ENCODE data around the gene APOBEC3F. TPM values are rescaled to one million over a fixed set of nuclear protein-coding genes. Genes with fewer than 3 reads are reported as not detected.
"Not testable (repeated sequence)": the region's sequence is repeated elsewhere in the genome, so short reads cannot be mapped to it uniquely, and the experiment has no call there.

APOBEC3F gene
- total and polyA plus RNA-seq, 5 donors = 5.1 to 14.9 (median 11.7) TPM

DNA sequence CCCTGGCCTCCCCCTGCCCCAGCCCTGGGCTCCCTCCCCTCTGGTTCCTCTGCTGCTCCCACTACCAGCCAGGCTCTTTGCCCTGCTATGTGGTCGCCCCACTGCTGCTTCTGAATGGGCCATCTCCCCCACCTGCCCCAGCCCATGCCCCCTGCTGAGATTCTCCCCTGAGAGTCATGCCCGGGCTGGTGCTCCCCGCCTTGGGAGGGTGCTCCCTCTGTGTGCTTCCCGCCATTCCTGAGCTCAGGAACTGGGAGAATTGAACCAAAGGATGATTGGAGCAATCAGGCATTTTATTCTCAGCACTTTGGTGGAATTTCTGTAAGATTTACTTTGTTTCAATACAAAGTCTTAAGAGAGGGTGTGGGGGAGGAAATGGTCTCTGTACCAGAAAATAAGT is 12.9 kb upstream of the APOBEC3F start:
- 91% methylated on average over 4 of the region's 4 CpGs for WGBS
- H3K4me3 ChIP-seq (ENCODE audit: low read length) = no peak overlapping the region
- ATAC-seq = no peak

DNA sequence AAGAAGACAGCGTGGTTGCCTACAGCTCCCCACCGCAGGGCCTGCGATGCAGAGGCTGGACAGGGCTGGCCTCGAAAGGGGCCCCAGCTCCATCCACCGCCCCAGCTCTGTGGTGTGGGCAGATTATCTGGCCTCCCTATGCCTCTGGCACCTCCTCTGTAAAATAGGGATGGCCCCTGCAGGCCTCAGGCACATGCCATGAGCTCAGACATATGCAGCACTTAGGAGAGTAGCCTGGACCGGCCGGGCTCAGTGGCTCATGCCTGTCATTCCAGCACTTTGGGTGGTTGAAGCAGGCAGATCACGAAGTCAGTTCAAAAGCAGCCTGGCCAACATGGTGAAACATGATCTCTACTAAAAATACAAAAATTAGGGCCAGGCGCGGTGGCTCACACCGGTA is 12.4 kb upstream of the APOBEC3F start:
- Histone ChIP-seq H3K27ac (ENCODE audit: low read length) (no peak overlapping the region), H3K27me3 (ENCODE audit: control insufficient read depth, insufficient read depth) (no peaks in the 10 kb centered on the region), H3K4me3 (ENCODE audit: low read length) (no peak overlapping the region), H3K4me1 (ENCODE audit: control insufficient read depth, insufficient read depth, low read length) (no peaks in the 10 kb centered on the region), H3K9me3 (ENCODE audit: control insufficient read depth, low read length) (no peaks in the 10 kb centered on the region)
- ATAC-seq = no peak
- DNase-seq = peak in 1 of 3 donors; percentile 45
- intact Hi-C loops (cut with DNase I) = no loop called here
- WGBS = 90% methylated on average over 11 of the region's 11 CpGs

More for the DNA sequence above, 12.9 kb upstream of the APOBEC3F start:
- no peaks in the 10 kb centered on the region for H3K27me3 ChIP-seq (ENCODE audit: control insufficient read depth, insufficient read depth)
- H3K4me1 ChIP-seq (ENCODE audit: control insufficient read depth, insufficient read depth, low read length) = no peaks in the 10 kb centered on the region
- DNase-seq = peak in 1 of 3 donors; percentile 16
- no peak overlapping the region for H3K27ac ChIP-seq (ENCODE audit: low read length)
- intact Hi-C loops (cut with DNase I) = no loop called here
- no peaks in the 10 kb centered on the region for H3K9me3 ChIP-seq (ENCODE audit: control insufficient read depth, low read length)

DNA sequence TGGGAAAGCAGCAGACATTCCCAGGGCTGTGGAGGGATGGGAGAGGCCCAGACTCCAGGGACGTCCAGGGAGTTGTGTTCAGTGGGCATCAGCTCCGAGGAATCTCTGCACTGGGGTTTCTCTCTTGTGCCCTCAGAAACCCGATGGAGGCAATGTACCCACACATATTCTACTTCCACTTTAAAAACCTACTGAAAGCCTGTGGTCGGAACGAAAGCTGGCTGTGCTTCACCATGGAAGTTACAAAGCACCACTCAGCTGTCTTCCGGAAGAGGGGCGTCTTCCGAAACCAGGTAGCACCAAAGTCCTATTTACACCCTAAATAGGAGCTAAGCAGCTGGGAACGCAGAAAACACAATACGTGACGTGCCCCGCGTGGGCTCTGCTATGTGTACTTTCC is 11.4 kb upstream of the APOBEC3F start:
- peak in 1 of 3 donors; percentile 6 for DNase-seq
- H3K4me1 ChIP-seq (ENCODE audit: control insufficient read depth, insufficient read depth, low read length) = no peaks in the 10 kb centered on the region
- H3K4me3 ChIP-seq (ENCODE audit: low read length) = no peak overlapping the region
- no peak for ATAC-seq
- WGBS = 92% methylated on average over 13 of the region's 13 CpGs
- H3K27ac ChIP-seq (ENCODE audit: low read length) = no peak overlapping the region
- no peaks in the 10 kb centered on the region for H3K27me3 ChIP-seq (ENCODE audit: control insufficient read depth, insufficient read depth)
- intact Hi-C loops (cut with DNase I) = no loop called here
- H3K9me3 ChIP-seq (ENCODE audit: control insufficient read depth, low read length) = no peaks in the 10 kb centered on the region

DNA sequence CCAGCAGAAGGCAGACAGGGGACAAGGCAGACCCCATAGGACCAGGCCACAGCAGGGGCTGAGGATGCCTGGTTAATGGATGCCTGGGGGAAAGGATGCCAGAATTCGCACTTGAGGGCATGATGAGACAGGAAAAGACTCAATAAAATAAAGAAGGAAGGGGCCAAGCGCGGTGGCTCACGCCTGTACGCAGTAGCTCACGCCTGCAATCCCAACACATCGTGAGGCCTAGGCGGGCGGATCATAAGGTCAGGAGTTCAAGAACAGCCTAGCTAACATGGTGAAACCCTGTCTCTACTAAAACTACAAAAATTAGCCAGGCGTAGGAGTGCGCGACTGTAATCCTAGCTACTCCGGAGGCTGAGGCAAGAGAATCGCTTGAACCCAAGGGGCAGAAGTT is 10.0 kb upstream of the APOBEC3F start:
- 93% methylated on average over 14 of the region's 14 CpGs for WGBS
- H3K9me3 ChIP-seq (ENCODE audit: control insufficient read depth, low read length) = no peaks in the 10 kb centered on the region
- ATAC-seq (no peak), DNase-seq (peak in 1 of 3 donors; percentile 24)
- no peaks in the 10 kb centered on the region for H3K4me1 ChIP-seq (ENCODE audit: control insufficient read depth, insufficient read depth, low read length)
- H3K27me3 ChIP-seq (ENCODE audit: control insufficient read depth, insufficient read depth) = no peaks in the 10 kb centered on the region
- no peak overlapping the region for H3K27ac ChIP-seq (ENCODE audit: low read length)
- intact Hi-C loops (cut with DNase I) = no loop called here
- H3K4me3 ChIP-seq (ENCODE audit: low read length) = no peak overlapping the region

DNA sequence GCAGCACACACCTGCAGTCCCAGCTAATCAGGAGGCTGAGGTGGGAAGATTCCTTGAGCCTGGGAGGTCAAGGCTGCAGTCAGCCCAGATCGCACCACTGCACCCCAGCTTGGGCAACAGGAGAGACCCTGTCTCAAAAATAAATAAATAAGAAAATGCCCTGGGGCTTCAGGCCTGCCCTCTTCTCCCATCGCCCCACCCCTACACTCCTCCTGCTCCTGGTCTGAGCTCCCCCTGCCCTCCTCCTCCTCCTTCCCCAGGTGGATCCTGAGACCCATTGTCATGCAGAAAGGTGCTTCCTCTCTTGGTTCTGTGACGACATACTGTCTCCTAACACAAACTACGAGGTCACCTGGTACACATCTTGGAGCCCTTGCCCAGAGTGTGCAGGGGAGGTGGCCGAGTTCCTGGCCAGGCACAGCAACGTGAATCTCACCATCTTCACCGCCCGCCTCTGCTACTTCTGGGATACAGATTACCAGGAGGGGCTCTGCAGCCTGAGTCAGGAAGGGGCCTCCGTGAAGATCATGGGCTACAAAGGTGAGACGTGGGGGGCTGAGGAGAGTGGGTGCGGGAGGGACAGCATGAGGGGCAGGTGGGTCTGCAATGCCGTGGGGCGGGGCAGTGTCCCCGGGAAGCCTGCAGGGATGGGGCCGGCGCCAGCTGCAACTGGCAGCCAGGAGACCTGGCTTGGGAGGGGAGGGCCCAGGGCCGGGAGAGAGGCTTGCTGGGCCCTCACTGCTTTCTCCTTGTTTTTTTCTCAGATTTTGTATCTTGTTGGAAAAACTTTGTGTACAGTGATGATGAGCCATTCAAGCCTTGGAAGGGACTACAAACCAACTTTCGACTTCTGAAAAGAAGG is 9.0 kb upstream of the APOBEC3F start:
- intact Hi-C loops (cut with DNase I); H3K9me3 ChIP-seq (ENCODE audit: control insufficient read depth, low read length); ATAC-seq; H3K27me3 ChIP-seq (ENCODE audit: control insufficient read depth, insufficient read depth); H3K27ac ChIP-seq (ENCODE audit: low read length); H3K4me1 ChIP-seq (ENCODE audit: control insufficient read depth, insufficient read depth, low read length); H3K4me3 ChIP-seq (ENCODE audit: low read length): not testable (repeated sequence)
- 67% methylated on average over 17 of the region's 18 CpGs for WGBS
- peak in 1 of 3 donors; percentile 41 for DNase-seq

DNA sequence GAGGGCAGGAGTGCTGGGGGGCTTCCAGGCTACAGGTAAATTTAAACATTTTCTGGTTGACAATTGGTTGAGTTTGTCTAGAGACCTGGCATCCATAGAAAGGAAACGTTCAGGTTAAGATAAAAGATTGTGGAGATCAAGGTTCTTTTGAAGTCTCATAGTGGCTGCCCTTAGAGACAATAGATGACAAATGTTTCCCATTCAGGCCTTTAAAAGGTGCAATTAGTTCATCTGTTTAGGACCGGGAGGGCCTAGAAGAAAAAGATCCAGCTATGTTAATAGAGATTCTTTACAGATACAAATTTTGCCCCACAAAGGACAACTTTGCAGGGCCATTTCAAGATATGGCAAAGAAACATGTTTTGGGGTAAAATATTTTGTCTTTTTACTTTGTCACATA is 3.6 kb upstream of the APOBEC3F start:
- WGBS = 52% methylated on average over 2 of the region's 2 CpGs
- H3K9me3 ChIP-seq (ENCODE audit: control insufficient read depth, low read length); ATAC-seq; H3K4me1 ChIP-seq (ENCODE audit: control insufficient read depth, insufficient read depth, low read length); DNase-seq; H3K27me3 ChIP-seq (ENCODE audit: control insufficient read depth, insufficient read depth); H3K27ac ChIP-seq (ENCODE audit: low read length); H3K4me3 ChIP-seq (ENCODE audit: low read length); intact Hi-C loops (cut with DNase I): not testable (repeated sequence)

DNA sequence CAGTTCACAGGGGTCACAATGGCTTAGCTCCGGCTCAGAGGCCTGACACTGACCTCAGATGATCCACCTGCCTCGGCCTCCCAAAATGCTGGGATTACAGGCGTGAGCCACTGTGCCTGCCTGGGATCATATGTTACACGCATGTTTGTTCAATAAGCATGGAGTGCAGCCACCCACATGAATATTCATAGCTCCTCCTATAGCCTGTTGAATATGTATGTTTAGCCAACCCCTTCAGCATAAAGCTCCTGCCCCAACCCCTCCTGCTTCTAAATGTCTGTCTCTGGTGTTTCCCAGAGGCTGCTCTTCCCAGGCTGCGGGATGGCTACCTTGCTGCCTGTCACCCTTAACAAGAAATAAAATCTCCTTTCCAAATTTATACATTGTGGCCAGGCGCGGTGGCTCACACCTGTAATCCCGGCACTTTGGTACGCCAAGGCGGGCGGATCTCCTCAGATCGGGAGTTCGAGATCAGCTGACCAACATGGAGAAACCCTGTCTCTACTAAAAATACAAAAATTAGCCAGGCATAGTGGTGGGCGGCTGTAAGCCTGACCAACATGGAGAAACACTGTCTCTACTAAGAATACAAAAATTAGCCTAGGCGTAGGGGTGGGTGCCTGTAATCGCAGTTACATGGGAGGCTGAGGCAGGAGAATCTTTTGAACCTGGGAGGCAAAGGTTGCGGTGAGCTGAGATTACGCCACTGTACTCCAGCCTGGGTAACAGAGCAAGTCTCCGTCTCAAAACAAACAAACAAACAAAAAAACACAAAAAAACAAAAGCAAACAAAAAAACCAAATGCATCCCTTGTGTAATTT is 1.1 kb upstream of the APOBEC3F start:
- H3K4me3 ChIP-seq (ENCODE audit: low read length) = no peak overlapping the region
- no peaks in the 10 kb centered on the region for H3K9me3 ChIP-seq (ENCODE audit: control insufficient read depth, low read length)

DNA sequence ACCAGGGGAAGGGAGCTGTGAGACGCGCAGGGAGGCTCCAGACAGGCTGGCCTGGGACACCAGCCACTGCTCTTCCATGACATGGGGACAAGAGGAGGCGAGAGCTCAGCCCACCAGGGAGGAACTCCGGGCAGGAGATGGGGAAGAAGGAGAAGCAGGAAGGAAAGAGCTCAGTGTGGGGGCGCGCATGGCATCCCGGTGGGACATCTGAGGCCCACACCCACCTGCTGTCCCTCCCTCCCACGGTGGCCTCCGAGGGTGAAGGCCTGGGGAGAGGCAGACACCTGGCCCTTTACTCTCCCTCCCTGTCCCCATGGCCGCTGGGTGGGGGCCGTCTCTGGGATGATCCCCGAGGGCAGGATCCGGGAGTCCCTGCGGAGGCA is 518 bp upstream of the APOBEC3F start:
- ATAC-seq; H3K4me1 ChIP-seq (ENCODE audit: control insufficient read depth, insufficient read depth, low read length); H3K27me3 ChIP-seq (ENCODE audit: control insufficient read depth, insufficient read depth); intact Hi-C loops (cut with DNase I); H3K9me3 ChIP-seq (ENCODE audit: control insufficient read depth, low read length); H3K27ac ChIP-seq (ENCODE audit: low read length); DNase-seq; H3K4me3 ChIP-seq (ENCODE audit: low read length): not testable (repeated sequence)
- 16% methylated on average over 11 of the region's 14 CpGs for WGBS

More for the DNA sequence above, 1.1 kb upstream of the APOBEC3F start:
- no peak for DNase-seq
- no peak for ATAC-seq
- 91% methylated on average over 19 of the region's 19 CpGs for WGBS
- H3K4me1 ChIP-seq (ENCODE audit: control insufficient read depth, insufficient read depth, low read length) = peaks cover 2% of the 10 kb centered on the region
- H3K27ac ChIP-seq (ENCODE audit: low read length) = no peak overlapping the region
- intact Hi-C loops (cut with DNase I) = no loop called here
- no peaks in the 10 kb centered on the region for H3K27me3 ChIP-seq (ENCODE audit: control insufficient read depth, insufficient read depth)

DNA sequence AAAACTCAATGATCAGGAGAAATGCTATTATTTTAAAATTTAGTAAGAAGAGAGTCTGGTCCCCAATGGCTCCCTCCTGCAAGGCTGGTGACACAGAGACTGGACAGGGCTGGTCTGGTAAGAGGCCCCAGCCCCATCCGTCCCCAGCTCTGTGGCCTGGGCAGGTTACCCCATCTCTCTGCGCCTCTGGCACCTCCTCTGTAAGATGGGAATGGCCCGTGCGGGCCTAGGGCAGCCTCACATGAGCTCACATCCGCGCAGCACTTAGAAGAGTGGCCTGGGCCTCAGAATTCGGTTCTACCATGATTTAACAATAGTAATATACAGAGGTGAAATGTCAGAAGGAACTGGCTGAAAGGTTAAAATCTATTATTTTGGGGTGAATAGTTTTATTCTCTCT is 1.2 kb downstream of the APOBEC3F start:
- Histone ChIP-seq H3K4me3 (ENCODE audit: low read length) (no peak overlapping the region), H3K9me3 (ENCODE audit: control insufficient read depth, low read length) (no peaks in the 10 kb centered on the region), H3K4me1 (ENCODE audit: control insufficient read depth, insufficient read depth, low read length) (peaks cover 2% of the 10 kb centered on the region), H3K27me3 (ENCODE audit: control insufficient read depth, insufficient read depth) (no peaks in the 10 kb centered on the region), H3K27ac (ENCODE audit: low read length) (no peak overlapping the region)
- ATAC-seq = no peak
- no peak for DNase-seq
- intact Hi-C loops (cut with DNase I) = no loop called here
- 96% methylated on average over 7 of the region's 7 CpGs for WGBS

DNA sequence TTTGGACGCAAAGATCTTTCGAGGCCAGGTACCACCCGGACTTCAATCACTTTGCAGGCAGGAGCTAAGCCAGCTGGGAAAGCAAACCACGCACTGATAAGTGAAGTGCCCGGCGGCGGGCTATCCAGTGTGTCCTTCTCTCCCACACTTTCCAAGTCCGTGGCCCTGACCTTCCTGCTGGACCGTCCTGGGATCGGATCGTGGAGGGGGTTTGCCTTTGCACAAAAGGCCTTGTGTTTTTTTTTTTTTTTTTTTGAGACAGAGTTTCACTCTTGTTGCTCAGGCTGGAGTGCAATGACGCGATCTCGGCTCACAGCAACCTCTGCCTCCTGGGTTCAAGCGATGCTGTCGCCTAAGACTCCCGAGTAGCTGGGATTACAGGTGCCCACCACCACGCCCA is 2.4 kb downstream of the APOBEC3F start:
- 76% methylated on average over 18 of the region's 18 CpGs for WGBS
- H3K27me3 ChIP-seq (ENCODE audit: control insufficient read depth, insufficient read depth); intact Hi-C loops (cut with DNase I); H3K27ac ChIP-seq (ENCODE audit: low read length); DNase-seq; ATAC-seq; H3K4me1 ChIP-seq (ENCODE audit: control insufficient read depth, insufficient read depth, low read length); H3K9me3 ChIP-seq (ENCODE audit: control insufficient read depth, low read length); H3K4me3 ChIP-seq (ENCODE audit: low read length): not testable (repeated sequence)

DNA sequence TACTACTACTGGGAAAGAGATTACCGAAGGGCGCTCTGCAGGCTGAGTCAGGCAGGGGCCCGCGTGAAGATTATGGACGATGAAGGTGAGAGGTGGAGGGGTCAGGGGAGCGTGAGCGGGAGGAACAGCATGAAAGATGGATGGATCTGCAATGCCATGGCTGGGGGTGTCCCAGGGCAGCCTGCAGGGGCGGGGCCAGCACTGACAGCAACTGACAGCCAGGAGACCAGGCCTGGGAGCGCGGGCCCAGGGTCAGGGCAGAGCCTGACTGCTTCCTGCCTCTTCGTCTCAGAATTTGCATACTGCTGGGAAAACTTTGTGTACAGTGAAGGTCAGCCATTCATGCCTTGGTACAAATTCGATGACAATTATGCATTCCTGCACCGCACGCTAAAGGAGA is 4.5 kb downstream of the APOBEC3F start:
- WGBS = 84% methylated on average over 14 of the region's 14 CpGs
- H3K9me3 ChIP-seq (ENCODE audit: control insufficient read depth, low read length); H3K4me3 ChIP-seq (ENCODE audit: low read length); H3K27me3 ChIP-seq (ENCODE audit: control insufficient read depth, insufficient read depth); intact Hi-C loops (cut with DNase I); DNase-seq; H3K27ac ChIP-seq (ENCODE audit: low read length); H3K4me1 ChIP-seq (ENCODE audit: control insufficient read depth, insufficient read depth, low read length); ATAC-seq: not testable (repeated sequence)
